ENCODE measurements around the gene RRP9.

RRP9 gene

DNA sequence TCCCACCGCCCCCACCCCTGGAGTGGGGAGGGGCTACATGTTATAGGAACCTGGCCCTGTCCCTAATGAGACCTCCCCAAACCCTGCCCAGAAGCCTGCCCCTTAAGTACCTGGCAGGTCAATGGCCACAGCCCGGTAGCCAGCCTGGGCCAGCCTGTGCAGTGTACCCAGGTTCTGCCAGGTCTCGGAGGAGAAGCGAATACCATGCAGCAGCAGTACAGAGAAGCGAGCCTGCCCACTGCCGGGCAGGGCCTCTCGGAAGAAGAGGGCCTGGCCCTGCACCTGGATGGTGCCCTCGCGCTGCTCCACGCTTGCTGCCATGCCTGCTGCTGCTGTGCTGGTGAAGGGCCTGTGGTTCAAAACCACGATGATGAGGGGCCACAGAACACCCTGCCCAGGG lies 29.6 kb upstream of the RRP9 start:
- no peak for DNase-seq (ENCODE audit: low read depth in 3 of 3)

DNA sequence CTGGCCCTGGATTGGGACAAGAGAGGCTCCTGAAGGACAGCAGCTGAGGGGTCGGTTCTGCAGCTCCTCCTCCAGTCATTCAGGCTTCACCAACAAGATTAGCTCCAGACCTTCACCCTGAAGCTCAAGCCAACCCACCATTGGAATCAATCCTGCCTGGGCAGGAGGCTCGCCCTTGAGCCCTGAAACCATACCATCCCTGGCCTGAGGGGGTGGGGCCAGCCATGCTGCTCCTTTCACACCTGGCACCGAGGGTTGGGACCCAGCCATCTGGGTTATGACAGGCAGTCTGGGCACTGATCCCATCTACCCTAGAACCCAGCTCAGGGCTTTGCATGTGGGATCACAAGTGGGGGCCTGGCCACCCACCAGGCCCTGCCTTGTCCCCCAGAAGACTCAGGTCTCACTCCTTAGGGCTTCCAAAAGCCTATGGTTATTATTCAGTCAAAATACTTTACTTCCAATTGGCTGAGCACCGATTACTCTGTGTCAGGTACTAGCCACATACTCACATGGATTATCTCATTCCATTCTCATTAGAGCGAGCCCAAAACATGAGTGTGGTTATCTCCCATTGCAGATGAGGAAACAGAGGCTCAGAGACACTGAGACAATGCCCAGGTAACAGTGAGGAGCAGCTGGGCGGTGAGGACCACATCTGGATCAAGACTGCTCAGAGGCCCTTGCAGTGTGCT lies 29.0 kb upstream of the RRP9 start:
- DNase-seq (ENCODE audit: low read depth in 3 of 3), result no peak

DNA sequence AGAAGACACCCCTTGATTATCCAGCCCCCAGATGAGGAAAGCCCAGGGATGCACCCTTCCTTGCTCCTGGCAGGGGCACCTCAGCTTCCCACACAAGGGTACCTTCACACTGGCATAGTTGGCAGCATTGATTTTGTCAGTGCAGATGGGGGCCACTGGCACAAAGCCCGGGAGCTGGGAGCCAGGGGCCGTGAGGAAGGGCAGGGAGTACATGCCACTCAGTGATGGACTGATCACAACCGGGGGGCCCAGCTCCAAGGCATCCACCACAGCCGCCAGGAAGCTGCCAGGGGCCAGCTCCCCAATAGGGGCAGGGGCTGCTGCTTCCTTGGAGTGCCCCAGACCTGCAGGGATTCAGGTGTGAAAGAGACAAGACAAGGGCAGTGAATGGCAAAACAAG lies 28.1 kb upstream of the RRP9 start:
- no peak for DNase-seq (ENCODE audit: low read depth in 3 of 3)

DNA sequence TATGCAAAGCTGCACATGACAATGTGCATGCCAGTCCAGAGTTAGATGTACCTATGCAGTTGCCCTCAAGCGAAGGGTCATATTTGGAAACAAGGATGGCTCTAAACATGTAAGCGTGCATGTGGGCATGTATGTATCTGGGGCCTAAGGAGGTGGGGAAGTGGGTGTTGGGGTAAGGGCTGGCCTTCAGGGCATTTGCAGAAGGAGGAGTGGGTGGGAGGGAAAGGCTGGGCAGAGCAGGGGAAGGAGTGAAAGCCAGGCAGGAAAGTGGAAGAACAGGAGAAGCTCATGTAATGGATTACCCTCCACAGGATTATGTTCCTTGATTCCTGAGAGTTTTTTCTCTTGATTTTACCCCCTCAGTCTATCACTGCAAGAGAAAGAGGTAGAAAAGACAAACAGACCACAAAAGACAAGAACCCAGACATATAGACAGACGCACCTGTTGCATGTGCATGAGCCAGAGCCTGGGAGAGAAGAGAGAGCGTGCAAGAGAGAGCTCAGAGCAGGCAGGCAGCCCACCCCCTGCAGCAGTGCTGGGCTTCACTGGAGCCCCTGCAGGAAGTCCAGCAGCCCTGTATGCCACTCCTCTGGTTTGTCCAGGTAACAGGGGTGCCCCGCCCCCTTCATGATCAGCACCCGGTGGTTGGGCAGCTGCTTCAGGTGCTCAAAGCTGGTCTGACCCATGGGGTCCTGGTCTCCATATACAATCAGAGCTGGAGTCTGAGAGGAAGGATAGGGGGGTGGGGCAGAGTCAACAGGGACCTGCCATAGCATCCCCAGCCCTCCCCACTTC lies 27.4 kb upstream of the RRP9 start:
- no peak for DNase-seq (ENCODE audit: low read depth in 3 of 3)

DNA sequence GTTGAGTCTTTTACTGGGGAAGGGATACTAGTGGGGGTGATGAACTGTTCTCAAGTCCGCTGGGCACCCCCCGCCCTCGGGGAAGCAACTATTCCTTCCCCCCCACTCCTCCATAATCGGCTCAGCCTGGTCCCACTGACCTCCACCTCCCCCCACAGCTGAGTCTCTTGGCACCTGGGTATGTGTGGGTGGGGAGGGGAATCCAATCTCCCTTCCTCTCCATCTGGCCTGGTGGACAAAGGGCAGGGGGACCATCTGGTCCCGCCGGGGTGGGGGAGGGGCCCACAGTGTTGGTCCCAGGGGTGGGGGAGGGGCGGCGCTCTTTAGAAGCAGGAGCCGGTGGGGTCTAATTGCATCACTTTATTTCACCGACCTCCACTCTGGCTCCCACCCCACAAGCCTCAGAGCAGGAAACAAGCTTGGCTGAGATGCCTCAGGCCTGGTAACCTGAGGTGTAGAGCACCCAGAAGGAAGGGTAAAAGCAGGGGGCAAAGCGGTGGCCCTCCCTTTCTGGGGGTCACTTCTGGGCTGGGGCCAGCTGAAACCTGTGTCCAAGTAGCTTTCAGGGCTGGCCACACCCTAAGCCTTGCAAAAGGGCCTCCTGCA lies 26.6 kb upstream of the RRP9 start:
- no peak for DNase-seq (ENCODE audit: low read depth in 3 of 3)

GRCh38 chr3:51967384-51968169 lies 25.9 kb upstream of the RRP9 start, which contains the start of gene PCBP4:
Gene PCBP4 (minus strand): TSS chr3:51967454. CDS start chr3:51961240, 6,214 bp downstream.
- peak in 1 of 3 experiments; percentile 33 for DNase-seq (ENCODE audit: low read depth in 3 of 3)

DNA sequence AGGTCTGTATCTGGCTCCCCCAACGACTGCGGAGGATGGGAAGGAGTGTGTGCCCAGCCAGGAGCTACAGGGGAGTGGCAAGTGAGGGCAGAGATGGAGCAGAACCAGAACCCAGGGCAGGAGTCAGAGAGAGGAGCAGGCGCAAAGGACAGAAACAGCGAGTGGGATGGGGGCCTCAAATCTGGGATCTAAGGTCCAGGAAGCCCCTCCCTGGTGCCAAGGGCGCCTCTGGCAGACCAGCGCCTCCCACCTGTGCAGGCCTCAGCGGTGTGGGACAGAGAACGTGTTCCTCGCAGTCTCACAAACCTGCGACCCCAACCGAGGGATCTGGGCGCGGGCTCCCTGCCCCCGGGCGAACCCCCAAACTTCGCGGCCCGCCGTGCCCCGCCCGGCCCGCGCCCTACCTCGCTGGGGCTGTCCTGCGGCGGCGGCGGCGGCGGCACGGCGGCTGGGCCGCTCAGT lies 25.2 kb upstream of the RRP9 start:
- no peak for DNase-seq (ENCODE audit: low read depth in 3 of 3)

DNA sequence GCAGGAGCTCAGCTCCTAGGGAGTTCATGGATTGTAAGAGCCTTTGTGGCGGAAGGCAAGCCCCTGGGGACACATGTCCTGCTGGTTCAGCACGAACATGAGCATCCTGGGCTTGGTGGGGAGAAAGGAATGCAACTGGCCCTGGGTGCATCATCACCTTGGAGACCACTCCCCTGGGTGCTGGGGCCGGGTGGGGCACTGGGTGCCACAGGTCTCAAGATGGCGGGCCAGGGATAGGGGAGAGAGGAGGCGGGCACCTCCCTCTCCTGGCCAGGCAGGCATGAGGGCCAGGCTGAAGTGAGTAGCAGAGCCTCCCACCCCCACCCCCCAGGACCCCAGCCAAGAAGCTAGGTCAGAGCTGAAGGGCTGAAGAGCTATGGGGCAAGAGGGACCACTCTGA lies 24.8 kb upstream of the RRP9 start:
- DNase-seq (ENCODE audit: low read depth in 3 of 3), result no peak

- DNase-seq (ENCODE audit: low read depth in 3 of 3), result no peak
Observed at GRCh38 chr3:51966016-51966415, 24.3 kb upstream of the RRP9 start.

DNA sequence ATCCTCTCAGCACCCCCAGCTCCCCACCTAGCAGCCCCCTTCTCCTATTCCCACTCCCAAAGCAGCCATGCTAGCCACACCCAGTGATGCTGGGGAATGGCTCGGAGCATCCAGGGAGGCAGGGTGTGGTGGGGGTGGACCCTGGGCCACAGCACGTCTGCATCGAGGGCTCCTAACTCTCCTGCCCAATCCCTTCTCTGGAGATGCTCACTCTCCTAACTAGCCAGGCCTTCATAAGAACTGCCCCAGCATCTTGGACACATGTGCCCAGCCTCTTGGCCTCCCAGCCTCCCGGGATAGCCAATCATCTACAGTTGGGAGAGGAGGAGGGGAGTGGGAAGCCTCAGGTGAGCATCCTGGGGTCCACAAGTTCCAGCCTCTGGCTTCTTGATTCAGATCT lies 22.8 kb upstream of the RRP9 start:
- DNase-seq (ENCODE audit: low read depth in 3 of 3), result no peak

DNA sequence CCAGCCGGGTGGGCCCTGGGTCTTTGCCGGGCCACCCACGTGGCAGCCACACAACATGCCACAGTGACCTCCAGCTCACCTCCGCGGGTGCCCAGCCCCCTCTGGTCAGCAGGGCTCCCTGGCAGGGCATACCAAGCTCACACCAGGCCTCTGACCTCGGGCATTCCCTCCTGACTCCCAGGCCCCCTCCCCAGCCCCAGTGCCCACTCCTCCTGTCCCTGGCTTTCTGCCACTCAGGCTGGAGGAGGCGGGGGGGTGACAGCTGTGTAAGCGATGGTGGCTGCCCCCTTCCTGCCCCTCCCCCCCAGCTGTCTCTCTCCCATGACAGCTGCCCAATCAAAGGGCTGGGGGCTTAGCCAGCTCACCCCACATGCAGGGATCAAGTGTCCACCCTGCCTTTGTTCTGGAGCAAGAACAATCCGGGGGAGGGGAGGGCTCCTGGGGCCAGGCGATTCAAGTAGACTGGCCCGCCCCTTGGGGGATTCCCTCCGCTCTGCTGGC lies 22.3 kb upstream of the RRP9 start:
- no peak for DNase-seq (ENCODE audit: low read depth in 3 of 3)

- DNase-seq (ENCODE audit: low read depth in 3 of 3), result no peak
Observed at GRCh38 chr3:51962854-51963530, 21.3 kb upstream of the RRP9 start.

- no peak for DNase-seq (ENCODE audit: low read depth in 3 of 3)
Observed at GRCh38 chr3:51961602-51962569, 20.2 kb upstream of the RRP9 start.

- no peak for DNase-seq (ENCODE audit: low read depth in 3 of 3)
Observed at GRCh38 chr3:51961011-51961410, 19.3 kb upstream of the RRP9 start.

- DNase-seq (ENCODE audit: low read depth in 3 of 3), result no peak
Observed at GRCh38 chr3:51960386-51960785, 18.7 kb upstream of the RRP9 start.

- no peak for DNase-seq (ENCODE audit: low read depth in 3 of 3)
Observed at GRCh38 chr3:51959651-51960050, 17.9 kb upstream of the RRP9 start.

- no peak for DNase-seq (ENCODE audit: low read depth in 3 of 3)
Observed at GRCh38 chr3:51958603-51959521, 17.2 kb upstream of the RRP9 start.

DNA sequence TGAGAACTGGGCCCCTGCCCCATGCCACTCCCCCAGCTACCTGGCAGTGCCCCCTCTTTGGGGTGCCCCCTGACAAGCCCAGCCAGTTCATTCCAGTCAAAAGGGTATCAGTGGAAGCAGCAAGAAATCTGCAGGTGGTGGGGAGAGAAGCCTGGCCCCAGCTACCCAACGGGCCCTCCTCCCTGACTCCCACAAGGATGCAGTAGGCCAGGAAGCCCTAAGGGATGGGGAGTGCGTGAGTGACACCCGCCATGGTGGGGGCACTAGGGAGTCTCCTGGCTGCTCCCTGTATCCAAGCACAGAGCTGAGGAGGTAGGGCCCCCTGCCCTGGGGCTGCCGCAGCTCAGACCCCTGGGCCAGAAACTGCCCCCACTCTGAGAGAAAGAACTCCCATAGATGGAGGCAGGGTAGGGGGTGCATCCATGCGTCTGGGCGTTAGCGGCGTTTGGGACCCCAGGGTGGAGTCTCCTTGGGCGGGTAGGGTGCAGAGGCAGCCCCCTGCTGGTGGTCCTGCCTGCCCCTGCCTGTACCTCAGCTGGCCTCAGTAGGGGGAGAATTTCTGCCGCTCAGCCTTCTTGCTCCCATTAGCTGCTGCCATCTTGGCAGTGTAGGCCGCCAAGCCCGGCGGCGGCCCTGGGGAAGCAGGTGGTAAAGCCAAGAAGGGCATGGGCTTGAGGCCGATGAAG lies 16.0 kb upstream of the RRP9 start:
- no peak for DNase-seq (ENCODE audit: low read depth in 3 of 3)

Measured in stimulated activated CD4-positive, alpha-beta T cell treated with anti-CD3 and anti-CD28 coated beads, TNF-alpha, amount 100 ng/mL, for 24 hours (primary cell).